Left lung (tissue), 10 donors: ENCODE results near the gene EBLN1. TPM values are rescaled to one million over a fixed set of nuclear protein-coding genes. Genes with fewer than 3 reads are reported as not detected.

Experiments
- ATAC-seq: fragments of 200-7000 bp; cut with Tn5 transposase; one replicate; pipeline ENCODE4 v1.9.1; 2020; ENCODE audit warnings: moderate library complexity
- DNase-seq, 4 donors: peaks; one replicate each; pipeline ENCODE4 v3.0.0-alpha.2; 2013 to 2020
- H3K27ac ChIP-seq, 2 donors: fragments of 200-600 bp; sonication (generic) in 1 of 2; one replicate each; pipeline versions ENCODE4 v1.5.0 to v1.8.0; 2020 to 2021
- H3K27me3 ChIP-seq, 2 donors: fragments of 200-600 bp; sonication (generic) in 1 of 2; one replicate each; pipeline versions ENCODE4 v1.5.0 to v1.8.0; 2020 to 2021
- H3K36me3 ChIP-seq, 2 donors: fragments of 200-600 bp; sonication (generic) in 1 of 2; one replicate each; pipeline versions ENCODE4 v1.5.0 to v1.8.0; 2020 to 2021
- H3K4me1 ChIP-seq, 2 donors: fragments of 200-600 bp; one replicate each; pipeline ENCODE4 v1.8.0; 2021
- H3K4me3 ChIP-seq, 2 donors: fragments of 200-600 bp; sonication (generic) in 1 of 2; one replicate each; pipeline versions ENCODE4 v1.5.0 to v1.8.0; 2020 to 2021; ENCODE audit warnings: mild to moderate bottlenecking in 1 of 2
- H3K9me3 ChIP-seq, 2 donors: fragments of 200-600 bp; sonication (generic) in 1 of 2; one replicate each; pipeline versions ENCODE4 v1.5.0 to v1.8.0; 2020 to 2021
- CTCF ChIP-seq, 2 donors: fragments of 200-600 bp; sonication (generic) in 1 of 2; IDR thresholded peaks; one replicate each; pipeline versions ENCODE4 v1.5.0 to v1.8.0; 2021; ENCODE audit warnings: antibody characterized with exemption in 2 of 2
- intact Hi-C, 2 donors: fragments of 100-400 bp; cut with DNase I; formaldehyde crosslinking; loops; one replicate each; pipeline versions ENCODE4 v1.11.2 to v1.14.2; 2022
- polyA plus RNA-seq, 6 donors: library from polyadenylated mRNA; unstranded; fragments of 120-200 nt; gene quantifications; one replicate each; pipeline ENCODE4 v1.2.1, GENCODE V29; 2013; ENCODE audit not compliant: insufficient read length in 6 of 6
- total RNA-seq, 2 donors: library from RNA; stranded (reverse); fragmentation: NEBNext Ultra II Directional; extraction: Animal tissue kit (Norgen Biotek cat#: 25700); gene quantifications; one replicate each; pipeline ENCODE4 v1.2.1, GENCODE V29; 2021
- donor health status: DM: no; HTN: yes; CAD: no.
- donor health status: DM: no; HTN: no; CAD: no.

EBLN1 gene
- total and polyA plus RNA-seq, 8 donors = not detected

- DNase-seq (peak in 2 of 4 donors; percentile 46 to 74), ATAC-seq (no peak)
- Histone ChIP-seq H3K4me1 (no peaks in the 10 kb centered on the region), H3K27ac (no peak overlapping the region), H3K4me3 (no peak overlapping the region), H3K36me3 (no peaks in the 10 kb centered on the region), H3K9me3 (peaks cover 0 to 10% of the 10 kb centered on the region in 2 donors), H3K27me3 (no peaks in the 10 kb centered on the region)
- TF ChIP-seq CTCF (IDR thresholded peaks at IDR 0.05) = no peak
- intact Hi-C loops = no loop called here
Observed at GRCh38 chr10:22183771-22184461, 33.9 kb downstream of the EBLN1 start.

DNA sequence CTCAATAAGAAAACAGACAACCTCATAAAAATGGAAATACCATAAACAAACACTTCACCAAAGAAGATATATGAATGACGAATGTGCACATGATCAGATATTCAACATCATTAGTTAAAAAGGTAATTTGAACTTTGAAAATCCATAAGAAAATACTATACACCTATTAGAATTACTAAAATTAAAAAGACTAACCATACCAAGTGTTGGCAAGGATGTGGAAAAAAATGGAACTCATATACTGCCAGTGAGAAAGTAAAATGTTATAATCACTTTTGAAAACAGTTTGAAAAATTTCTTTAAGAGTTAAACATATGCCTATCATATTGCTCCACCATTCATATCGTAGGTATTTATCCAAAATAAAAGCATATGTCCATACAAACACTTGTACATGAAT is 37.1 kb downstream of the EBLN1 start:
- no peak for ATAC-seq
- no peak for TF ChIP-seq CTCF (IDR thresholded peaks at IDR 0.05)

GRCh38 chr10:22174442-22174841 is 43.4 kb downstream of the EBLN1 start:
- intact Hi-C loops = no loop called here
- H3K36me3 ChIP-seq = no peaks in the 10 kb centered on the region
- no peaks in the 10 kb centered on the region for H3K4me1 ChIP-seq
- no peak for DNase-seq
- peaks cover 0 to 16% of the 10 kb centered on the region in 2 donors for H3K9me3 ChIP-seq
- ATAC-seq = no peak
- no peak for TF ChIP-seq CTCF (IDR thresholded peaks at IDR 0.05)
- no peak overlapping the region for H3K4me3 ChIP-seq
- H3K27ac ChIP-seq = no peak overlapping the region
- peaks cover 0 to 11% of the 10 kb centered on the region in 2 donors for H3K27me3 ChIP-seq

More for the DNA sequence above, 37.1 kb downstream of the EBLN1 start:
- no peaks in the 10 kb centered on the region for H3K27me3 ChIP-seq
- H3K4me1 ChIP-seq = no peaks in the 10 kb centered on the region
- H3K36me3 ChIP-seq = no peaks in the 10 kb centered on the region
- intact Hi-C loops = no loop called here
- peaks cover 0 to 10% of the 10 kb centered on the region in 2 donors for H3K9me3 ChIP-seq
- no peak overlapping the region for H3K4me3 ChIP-seq
- DNase-seq = no peak
- H3K27ac ChIP-seq = no peak overlapping the region

DNA sequence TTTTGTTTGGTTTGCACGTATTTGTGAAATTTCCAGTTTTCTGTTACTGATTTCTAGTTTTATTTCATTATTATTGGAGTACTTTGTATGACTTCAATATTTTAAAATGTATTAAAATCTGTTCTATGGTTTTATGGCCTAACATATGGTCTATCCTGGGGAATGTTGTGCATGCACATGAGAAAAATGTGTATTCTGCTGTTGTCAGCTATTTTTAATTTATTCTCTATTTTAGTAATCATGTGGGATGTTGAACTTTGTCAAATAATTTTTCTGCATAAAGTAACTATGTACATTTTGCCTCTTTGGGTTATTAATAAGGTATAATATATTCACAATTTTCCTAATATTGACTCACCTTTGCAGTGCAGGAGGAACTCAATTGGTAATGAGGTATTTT is 46.7 kb downstream of the EBLN1 start:
- H3K4me1 ChIP-seq = no peaks in the 10 kb centered on the region

DNA sequence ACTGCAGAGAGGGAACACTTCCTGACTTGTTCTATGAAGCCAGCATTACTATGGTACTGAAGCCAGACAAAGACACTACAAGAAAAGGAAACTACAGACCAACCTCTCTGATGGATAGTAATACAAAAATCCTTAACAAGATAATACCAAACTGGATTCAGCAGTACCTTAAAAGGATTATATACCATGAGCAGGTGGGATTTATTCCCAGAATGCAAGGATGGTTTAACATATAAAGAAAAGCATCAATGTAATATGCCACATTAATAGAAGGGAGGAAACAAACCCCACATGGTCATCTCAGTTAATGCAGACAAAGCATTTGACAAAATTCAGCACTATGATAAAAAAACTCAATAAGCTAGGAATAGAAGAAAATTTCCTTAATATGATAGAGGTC is 47.2 kb downstream of the EBLN1 start:
- no peak overlapping the region for H3K27ac ChIP-seq
- no peak for ATAC-seq
- no peak overlapping the region for H3K4me3 ChIP-seq
- no peak for DNase-seq
- H3K36me3 ChIP-seq = no peaks in the 10 kb centered on the region
- TF ChIP-seq CTCF (IDR thresholded peaks at IDR 0.05) = no peak
- peaks cover 0 to 11% of the 10 kb centered on the region in 2 donors for H3K27me3 ChIP-seq
- intact Hi-C loops = no loop called here
- no peaks in the 10 kb centered on the region for H3K4me1 ChIP-seq
- H3K9me3 ChIP-seq = peaks cover 0 to 16% of the 10 kb centered on the region in 2 donors

More for the DNA sequence above, 46.7 kb downstream of the EBLN1 start:
- Histone ChIP-seq H3K4me3 (no peak overlapping the region), H3K27ac (no peak overlapping the region), H3K9me3 (peaks cover 0 to 16% of the 10 kb centered on the region in 2 donors), H3K27me3 (peaks cover 0 to 11% of the 10 kb centered on the region in 2 donors), H3K36me3 (no peaks in the 10 kb centered on the region)
- intact Hi-C loops = no loop called here
- DNase-seq (no peak), ATAC-seq (no peak)
- no peak for TF ChIP-seq CTCF (IDR thresholded peaks at IDR 0.05)
